Glutamatergic neuron (in vitro differentiated cells): ENCODE data around the gene PNPLA8. TPM values are rescaled to one million over a fixed set of nuclear protein-coding genes. Genes with fewer than 3 reads are reported as not detected.
"Not testable (repeated sequence)": the region's sequence is repeated elsewhere in the genome, so short reads cannot be mapped to it uniquely, and the experiment has no call there.

Experiments used
- DNase-seq: peaks from one replicate; pipeline ENCODE4 v3.0.0; 2022
- H3K27ac Mint-ChIP-seq: one replicate; pipeline ENCODE4 v1.8.0; 2020; ENCODE audit warnings: mild to moderate bottlenecking, mixed read lengths, inconsistent platforms; ENCODE audit not compliant: unreplicated experiment
- H3K27me3 Mint-ChIP-seq: one replicate; pipeline ENCODE4 v1.8.0; 2020; ENCODE audit warnings: mild to moderate bottlenecking, moderate library complexity, mixed read lengths, inconsistent platforms; ENCODE audit not compliant: unreplicated experiment
- H3K36me3 Mint-ChIP-seq: one replicate; pipeline ENCODE4 v1.8.0; 2020; ENCODE audit warnings: mild to moderate bottlenecking, mixed read lengths, inconsistent platforms; ENCODE audit not compliant: unreplicated experiment
- H3K4me1 Mint-ChIP-seq: one replicate; pipeline ENCODE4 v1.8.0; 2020; ENCODE audit warnings: mild to moderate bottlenecking, low read depth, mixed read lengths, inconsistent platforms; ENCODE audit not compliant: unreplicated experiment
- H3K4me3 Mint-ChIP-seq: one replicate; pipeline ENCODE4 v1.8.0; 2020; ENCODE audit warnings: mild to moderate bottlenecking, mixed read lengths, inconsistent platforms; ENCODE audit not compliant: unreplicated experiment
- H3K9me3 Mint-ChIP-seq: one replicate; pipeline ENCODE4 v1.8.0; 2020; ENCODE audit warnings: mild to moderate bottlenecking, moderate library complexity, mixed read lengths, inconsistent platforms; ENCODE audit not compliant: unreplicated experiment
- CTCF ChIP-seq: fragments of 200-600 bp; sonication (generic); IDR thresholded peaks from one replicate; pipeline ENCODE4 v1.5.0; 2021; ENCODE audit not compliant: partially characterized antibody, unreplicated experiment
- total RNA-seq: library from RNA; stranded (reverse); fragmentation: NEBNext Ultra II Directional; extraction: Animal tissue kit (Norgen Biotek cat#: 25700); gene quantifications from one replicate; pipeline ENCODE4 v1.2.1, GENCODE V29; 2021; ENCODE audit not compliant: unreplicated experiment

PNPLA8 gene
- total RNA-seq, 1 donor from 2014 or later: 46.4 TPM

GRCh38 chr7:108479118-108479517 lies 46.8 kb downstream of the PNPLA8 start:
- Mint-ChIP-seq H3K27me3 (peaks cover 4% of the 10 kb centered on the region), H3K9me3 (no peaks in the 10 kb centered on the region), H3K4me3 (no peak overlapping the region), H3K27ac (no peak overlapping the region), H3K36me3 (no peaks in the 10 kb centered on the region), H3K4me1 (no peaks in the 10 kb centered on the region)
- no peak for DNase-seq
- TF ChIP-seq CTCF: no peak

DNA sequence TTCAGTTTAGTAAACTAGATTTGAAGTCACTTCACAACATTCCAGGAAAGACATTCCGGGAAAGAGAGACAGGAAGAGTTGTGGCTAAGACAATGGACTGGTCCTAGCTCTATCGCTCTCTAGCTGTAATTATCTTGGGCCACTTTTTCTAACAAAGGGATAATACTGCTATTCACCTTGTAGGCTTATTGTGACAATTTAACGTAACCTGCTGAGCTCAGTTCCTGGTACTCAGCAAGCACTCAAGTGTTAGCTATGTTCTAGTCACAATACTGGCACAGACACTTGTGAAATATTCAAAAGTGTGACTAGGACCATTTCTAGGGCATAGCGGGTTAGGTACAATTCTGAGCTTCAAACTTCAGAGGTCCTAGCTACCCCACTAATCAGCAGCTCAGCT lies 57.7 kb downstream of the PNPLA8 start:
- no peaks in the 10 kb centered on the region for H3K4me1 Mint-ChIP-seq
- TF ChIP-seq CTCF: no peak
- no peak overlapping the region for H3K4me3 Mint-ChIP-seq
- no peak overlapping the region for H3K27ac Mint-ChIP-seq
- no peaks in the 10 kb centered on the region for H3K27me3 Mint-ChIP-seq
- H3K9me3 Mint-ChIP-seq: no peaks in the 10 kb centered on the region
- H3K36me3 Mint-ChIP-seq: no peaks in the 10 kb centered on the region
- no peak for DNase-seq

GRCh38 chr7:108467391-108467790 lies 58.5 kb downstream of the PNPLA8 start:
- no peak for DNase-seq
- Mint-ChIP-seq H3K4me1 (peaks cover 2% of the 10 kb centered on the region), H3K36me3 (no peaks in the 10 kb centered on the region), H3K27ac (no peak overlapping the region), H3K4me3 (no peak overlapping the region), H3K27me3 (peaks cover 3% of the 10 kb centered on the region), H3K9me3 (peaks cover 3% of the 10 kb centered on the region)
- TF ChIP-seq CTCF: no peak

DNA sequence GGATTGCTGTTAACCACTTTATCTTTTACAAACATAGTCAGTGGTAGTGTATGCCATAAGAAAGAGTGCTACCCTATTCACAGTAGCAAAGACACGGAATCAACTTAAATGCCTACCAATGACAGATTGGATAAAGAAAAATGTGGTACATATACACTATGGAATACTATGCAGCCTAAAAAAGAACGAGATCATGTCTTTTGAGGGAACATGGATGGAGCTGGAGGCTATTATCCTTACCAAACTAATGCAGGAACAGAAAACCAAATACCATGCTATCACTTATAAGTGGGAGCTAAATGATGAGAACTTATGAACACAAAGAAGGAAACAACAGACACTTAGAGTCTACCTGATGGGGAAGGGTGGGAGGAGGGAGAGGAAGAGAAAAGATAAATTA lies 59.6 kb downstream of the PNPLA8 start:
- H3K4me1 Mint-ChIP-seq, H3K27me3 Mint-ChIP-seq, H3K27ac Mint-ChIP-seq, H3K9me3 Mint-ChIP-seq, H3K4me3 Mint-ChIP-seq, DNase-seq, H3K36me3 Mint-ChIP-seq: not testable (repeated sequence)

- no peak for TF ChIP-seq CTCF
- Mint-ChIP-seq H3K4me3 (no peak overlapping the region), H3K27ac (no peak overlapping the region), H3K36me3 (no peaks in the 10 kb centered on the region), H3K9me3 (peaks cover 4% of the 10 kb centered on the region), H3K27me3 (peaks cover 3% of the 10 kb centered on the region), H3K4me1 (peaks cover 14% of the 10 kb centered on the region)
- DNase-seq: no peak
Measured at GRCh38 chr7:108464743-108465142, 61.2 kb downstream of the PNPLA8 start.

- Mint-ChIP-seq H3K4me3 (no peak overlapping the region), H3K4me1 (peaks cover 14% of the 10 kb centered on the region), H3K9me3 (peaks cover 4% of the 10 kb centered on the region), H3K27me3 (peaks cover 3% of the 10 kb centered on the region), H3K27ac (no peak overlapping the region), H3K36me3 (no peaks in the 10 kb centered on the region)
- no peak for DNase-seq
- TF ChIP-seq CTCF: no peak
Measured at GRCh38 chr7:108463613-108464012, 62.3 kb downstream of the PNPLA8 start.
